ENCODE results near the gene CASP7. TPM values are rescaled to one million over a fixed set of nuclear protein-coding genes. Genes with fewer than 3 reads are reported as not detected.
"Not testable (repeated sequence)": the region's sequence is repeated elsewhere in the genome, so short reads cannot be mapped to it uniquely, and the experiment has no call there.

CASP7 gene
- total RNA-seq, 1 experiment from 2014 or later, result 37.1 TPM

- DNase-seq (ENCODE audit: low spot score), result no peak
These were observed 73.4 kb downstream of the CASP7 start for GRCh38 chr10:113753020-113753692.

- DNase-seq (ENCODE audit: low spot score), result peak; percentile 28
These were observed 74.4 kb downstream of the CASP7 start for GRCh38 chr10:113754125-113754524.

GRCh38 chr10:113754768-113755167 lies 75.1 kb downstream of the CASP7 start:
- no peak for DNase-seq (ENCODE audit: low spot score)

- no peak for DNase-seq (ENCODE audit: low spot score)
These were observed 77.3 kb downstream of the CASP7 start for GRCh38 chr10:113756940-113757543.

GRCh38 chr10:113762083-113762482 lies 82.4 kb downstream of the CASP7 start:
- no peak for DNase-seq (ENCODE audit: low spot score)

- DNase-seq (ENCODE audit: low spot score), result no peak
These were observed 84.9 kb downstream of the CASP7 start for GRCh38 chr10:113764582-113764981.

- no peak for DNase-seq (ENCODE audit: low spot score)
These were observed 86.2 kb downstream of the CASP7 start for GRCh38 chr10:113765910-113766309.

GRCh38 chr10:113767222-113767621 lies 87.5 kb downstream of the CASP7 start:
- DNase-seq (ENCODE audit: low spot score), result no peak

GRCh38 chr10:113770346-113770745 lies 90.6 kb downstream of the CASP7 start:
- no peak for DNase-seq (ENCODE audit: low spot score)

- not testable (repeated sequence) for DNase-seq (ENCODE audit: low spot score)
These were observed 91.4 kb downstream of the CASP7 start for GRCh38 chr10:113771131-113771530.

GRCh38 chr10:113775686-113776294 lies 96.1 kb downstream of the CASP7 start:
- DNase-seq (ENCODE audit: low spot score), result no peak

GRCh38 chr10:113776553-113776952 lies 96.8 kb downstream of the CASP7 start:
- DNase-seq (ENCODE audit: low spot score), result no peak

Other genes starting within 250 kb of the CASP7 start
- gene HABP2, start 126.9 kb upstream of the CASP7 start, total RNA-seq (2014; rRNA removed; shearing (Covaris generic)), result not detected in 2 replicates
- gene NRAP, start 15.9 kb upstream of the CASP7 start, total RNA-seq (2014; rRNA removed; shearing (Covaris generic)), result not detected in 2 replicates
- gene PLEKHS1, start 71.8 kb downstream of the CASP7 start, total RNA-seq (2014; rRNA removed; shearing (Covaris generic)), result 0.31 TPM in 1 of 2 replicates, not detected in the other
- 16.4 and 18.1 TPM in 2 replicates for gene DCLRE1A, start 174.2 kb downstream of the CASP7 start, total RNA-seq (2014; rRNA removed; shearing (Covaris generic))
- 23.7 and 29.1 TPM in 2 replicates for gene NHLRC2, start 174.7 kb downstream of the CASP7 start, total RNA-seq (2014; rRNA removed; shearing (Covaris generic))

Data from A172 (cell line).